ENCODE data around the gene ALKAL2.

DNA sequence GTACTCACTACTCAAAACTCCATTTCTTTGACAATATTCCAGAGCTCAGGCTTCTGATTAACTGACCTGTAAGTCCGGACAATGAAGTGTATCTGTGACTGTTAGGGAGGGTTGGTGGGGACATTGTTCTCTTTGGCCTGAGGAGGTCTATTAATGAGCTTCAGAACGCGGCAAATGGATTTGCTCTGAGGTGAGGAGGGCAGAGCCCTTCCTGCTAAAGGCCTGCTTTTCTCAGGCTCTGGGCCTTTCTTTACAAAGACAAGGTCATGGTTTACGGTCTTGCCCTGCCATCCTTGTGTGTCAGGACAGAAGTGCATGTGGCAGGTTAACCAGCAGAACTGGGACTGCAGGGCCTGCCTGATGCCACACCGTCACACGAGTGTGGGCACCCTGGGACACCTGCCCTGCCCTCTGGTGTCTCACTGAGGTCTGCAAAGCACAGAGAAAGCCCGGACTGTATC is 7.2 kb downstream of the ALKAL2 start:
- TF ChIP-seq, protein P1, sequence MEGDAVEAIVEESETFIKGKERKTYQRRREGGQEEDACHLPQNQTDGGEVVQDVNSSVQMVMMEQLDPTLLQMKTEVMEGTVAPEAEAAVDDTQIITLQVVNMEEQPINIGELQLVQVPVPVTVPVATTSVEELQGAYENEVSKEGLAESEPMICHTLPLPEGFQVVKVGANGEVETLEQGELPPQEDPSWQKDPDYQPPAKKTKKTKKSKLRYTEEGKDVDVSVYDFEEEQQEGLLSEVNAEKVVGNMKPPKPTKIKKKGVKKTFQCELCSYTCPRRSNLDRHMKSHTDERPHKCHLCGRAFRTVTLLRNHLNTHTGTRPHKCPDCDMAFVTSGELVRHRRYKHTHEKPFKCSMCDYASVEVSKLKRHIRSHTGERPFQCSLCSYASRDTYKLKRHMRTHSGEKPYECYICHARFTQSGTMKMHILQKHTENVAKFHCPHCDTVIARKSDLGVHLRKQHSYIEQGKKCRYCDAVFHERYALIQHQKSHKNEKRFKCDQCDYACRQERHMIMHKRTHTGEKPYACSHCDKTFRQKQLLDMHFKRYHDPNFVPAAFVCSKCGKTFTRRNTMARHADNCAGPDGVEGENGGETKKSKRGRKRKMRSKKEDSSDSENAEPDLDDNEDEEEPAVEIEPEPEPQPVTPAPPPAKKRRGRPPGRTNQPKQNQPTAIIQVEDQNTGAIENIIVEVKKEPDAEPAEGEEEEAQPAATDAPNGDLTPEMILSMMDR (IDR thresholded peaks at IDR 0.05), result no peak
- no peak for TF ChIP-seq POLR2A (IDR thresholded peaks at IDR 0.05)

Data from lower leg skin (tissue), 3 donors.